Measurements from ENCODE around the gene BRPF1. TPM values are rescaled to one million over a fixed set of nuclear protein-coding genes. Genes with fewer than 3 reads are reported as not detected.

Gene BRPF1
- total RNA-seq (10 to 100 TPM in 1 of 6 donors, 1 to 10 TPM in 5; 7.0 to 10.8 (median 8.4) TPM), polyA plus RNA-seq (10 to 100 TPM in 1 of 2 donors, 1 to 10 TPM in 1; 5.8 to 10.4 TPM)

GRCh38 chr3:9731206-9732079 lies at the start of gene BRPF1:
Gene BRPF1 (plus strand): TSS chr3:9731735. CDS start chr3:9734141, 2,406 bp downstream.
- peak within 1 kb of the TSS; percentile 57 to 99 (median 94) for H3K4me3 ChIP-seq
- ATAC-seq (peak; percentile 95 to 98 (median 96)), FAIRE-seq (no peak), DNase-seq (peak; percentile 99 to 100 (median 100))
- H3K4me1 ChIP-seq: peaks cover 0 to 14% (median 14%) of the 10 kb centered on the region in 3 donors
- TF ChIP-seq CTCF (IDR thresholded peaks at IDR 0.05): no peak
- H3K27me3 ChIP-seq: no peaks in the 10 kb centered on the region
- peak within 1 kb of the TSS; percentile 98 to 99 (median 98) for H3K27ac ChIP-seq
- H3K9me3 ChIP-seq: no peaks in the 10 kb centered on the region
- intact Hi-C loops (cut with DNase I): no loop called here
- H3K36me3 ChIP-seq: peaks cover 0 to 3% (median 0%) of the 10 kb centered on the region in 3 donors
- 1% methylated on average over 73 to 88 of the region's 88 CpGs for WGBS, 2 donors

GRCh38 chr3:9682096-9682495 lies 49.4 kb upstream of the BRPF1 start:
- 57 to 68% methylated on average over 6 of the region's 6 CpGs for WGBS, 2 donors
- TF ChIP-seq CTCF (IDR thresholded peaks at IDR 0.05): no peak
- DNase-seq: peak in 3 of 6 donors; percentile 18 to 40 (median 37)
- FAIRE-seq: no peak
- Histone ChIP-seq H3K4me1 (peaks cover 0 to 6% (median 0%) of the 10 kb centered on the region in 3 donors), H3K36me3 (peaks cover 11 to 66% (median 47%) of the 10 kb centered on the region in 3 donors), H3K27ac (peak overlapping the region in 1 of 4 donors; percentile 18), H3K4me3 (no peak overlapping the region), H3K27me3 (no peaks in the 10 kb centered on the region), H3K9me3 (no peaks in the 10 kb centered on the region)
- intact Hi-C loops (cut with DNase I): no loop called here
- peak in 3 of 4 donors; percentile 18 to 64 (median 57) for ATAC-seq

GRCh38 chr3:9683426-9683825 lies 48.1 kb upstream of the BRPF1 start:
- intact Hi-C loops (cut with DNase I): no loop called here
- 91 to 100% methylated on average over 3 of the region's 3 CpGs for WGBS, 2 donors
- Histone ChIP-seq H3K27ac (no peak overlapping the region), H3K4me1 (peaks cover 0 to 6% (median 0%) of the 10 kb centered on the region in 3 donors), H3K27me3 (no peaks in the 10 kb centered on the region), H3K36me3 (peaks cover 11 to 68% (median 41%) of the 10 kb centered on the region in 3 donors), H3K9me3 (no peaks in the 10 kb centered on the region), H3K4me3 (no peak overlapping the region)
- no peak for TF ChIP-seq CTCF (IDR thresholded peaks at IDR 0.05)
- ATAC-seq: no peak
- no peak for FAIRE-seq
- no peak for DNase-seq

GRCh38 chr3:9685216-9686049 lies 46.1 kb upstream of the BRPF1 start:
- intact Hi-C loops (cut with DNase I): no loop called here
- no peak for ATAC-seq
- FAIRE-seq: no peak
- no peak for TF ChIP-seq CTCF (IDR thresholded peaks at IDR 0.05)
- no peak for DNase-seq
- no peaks in the 10 kb centered on the region for H3K9me3 ChIP-seq
- WGBS, 2 donors: 90% methylated on average over 18 of the region's 18 CpGs
- H3K27ac ChIP-seq: no peak overlapping the region
- peaks cover 14 to 72% (median 38%) of the 10 kb centered on the region in 3 donors for H3K36me3 ChIP-seq
- no peak overlapping the region for H3K4me3 ChIP-seq
- peaks cover 0 to 6% (median 0%) of the 10 kb centered on the region in 3 donors for H3K4me1 ChIP-seq
- no peaks in the 10 kb centered on the region for H3K27me3 ChIP-seq
